WTC11 (cell line): ENCODE data around the gene PHF5A. TPM values are rescaled to one million over a fixed set of nuclear protein-coding genes. Genes with fewer than 3 reads are reported as not detected.

Experiments
- CBFB ChIP-seq: sonication (generic); formaldehyde crosslinking; IDR thresholded peaks from 2 replicates; pipeline ENCODE4 v1.8.1; 2022; ENCODE audit warnings: mild to moderate bottlenecking, low read depth, missing genetic modification reagents
- CREM ChIP-seq: sonication (generic); formaldehyde crosslinking; IDR thresholded peaks from 2 replicates; pipeline ENCODE4 v1.8.1; 2022; ENCODE audit warnings: mild to moderate bottlenecking, missing genetic modification reagents, moderate library complexity
- ERG ChIP-seq: fragments of 250-450 bp; sonication (Bioruptor Pico); IDR thresholded peaks from 2 replicates; pipeline ENCODE4 v1.8.0; 2021; ENCODE audit warnings: mild to moderate bottlenecking
- FOXJ3 ChIP-seq: sonication (generic); formaldehyde crosslinking; IDR thresholded peaks from 2 replicates; pipeline ENCODE4 v1.9.0; 2021; ENCODE audit warnings: missing genetic modification reagents, mild to moderate bottlenecking, borderline replicate concordance
- HMGA2 ChIP-seq: fragments of 250-450 bp; sonication (Bioruptor Pico); IDR thresholded peaks from 2 replicates; pipeline ENCODE4 v1.4.0; 2021; ENCODE audit warnings: mild to moderate bottlenecking, moderate library complexity
- JAZF1 ChIP-seq: fragments of 250-450 bp; sonication (Bioruptor Pico); IDR thresholded peaks from 2 replicates; pipeline ENCODE4 v1.9.0; 2021; ENCODE audit warnings: moderate library complexity, mild to moderate bottlenecking, inconsistent platforms
- MLX ChIP-seq: sonication (generic); formaldehyde crosslinking; IDR thresholded peaks from 2 replicates; pipeline ENCODE4 v1.8.1; 2023; ENCODE audit warnings: mild to moderate bottlenecking, missing genetic modification reagents, moderate library complexity
- MYBL2 ChIP-seq: sonication (generic); formaldehyde crosslinking; IDR thresholded peaks from 2 replicates; pipeline ENCODE4 v1.8.1; 2023; ENCODE audit warnings: mild to moderate bottlenecking, moderate library complexity, missing genetic modification reagents
- NFYB ChIP-seq: sonication (generic); formaldehyde crosslinking; conservative IDR thresholded peaks from 2 replicates; pipeline ENCODE4 v1.8.0; 2022; ENCODE audit warnings: low read depth, missing genetic modification reagents
- PRRX2 ChIP-seq: fragments of 250-450 bp; sonication (Bioruptor Pico); IDR thresholded peaks from 2 replicates; pipeline ENCODE4 v1.8.0; 2021; ENCODE audit warnings: mild to moderate bottlenecking
- RELA ChIP-seq: sonication (generic); formaldehyde crosslinking; IDR thresholded peaks from 2 replicates; pipeline ENCODE4 v1.8.1; 2022; ENCODE audit warnings: missing genetic modification reagents, mild to moderate bottlenecking, borderline replicate concordance
- RORB ChIP-seq: fragments of 250-450 bp; sonication (Bioruptor Pico); IDR thresholded peaks from 2 replicates; pipeline ENCODE4 v1.9.0; 2021; ENCODE audit warnings: mild to moderate bottlenecking
- SMAD3 ChIP-seq: sonication (generic); formaldehyde crosslinking; IDR thresholded peaks from 2 replicates; pipeline ENCODE4 v1.8.0; 2022; ENCODE audit warnings: missing genetic modification reagents, mild to moderate bottlenecking, borderline replicate concordance
- SMAD4 ChIP-seq: sonication (generic); formaldehyde crosslinking; IDR thresholded peaks from 2 replicates; pipeline ENCODE4 v1.8.0; 2022; ENCODE audit warnings: mild to moderate bottlenecking, missing genetic modification reagents
- SOX15 ChIP-seq: fragments of 250-450 bp; sonication (Bioruptor Pico); IDR thresholded peaks from 2 replicates; pipeline ENCODE4 v1.9.0; 2021; ENCODE audit warnings: mild to moderate bottlenecking
- TP53 ChIP-seq: sonication (generic); formaldehyde crosslinking; IDR thresholded peaks from 2 replicates; pipeline ENCODE4 v1.8.1; 2023; ENCODE audit warnings: mild to moderate bottlenecking, missing genetic modification reagents
- ZNF219 ChIP-seq: sonication (generic); formaldehyde crosslinking; IDR thresholded peaks from 2 replicates; pipeline ENCODE4 v1.8.0; 2023; ENCODE audit warnings: missing genetic modification reagents, mild to moderate bottlenecking, borderline replicate concordance
- ZNF416 ChIP-seq: fragments of 250-450 bp; sonication (Bioruptor Pico); IDR thresholded peaks from 2 replicates; pipeline ENCODE4 v1.9.0; 2021; ENCODE audit warnings: mild to moderate bottlenecking, inconsistent platforms
- ZNF423 ChIP-seq: fragments of 250-450 bp; sonication (Bioruptor Pico); IDR thresholded peaks from 2 replicates; pipeline ENCODE4 v2.1.2; 2022; ENCODE audit warnings: mild to moderate bottlenecking, moderate library complexity
- ZNF532 ChIP-seq: fragments of 250-450 bp; sonication (Bioruptor Pico); IDR thresholded peaks from 2 replicates; pipeline ENCODE4 v1.9.0; 2021; ENCODE audit warnings: mild to moderate bottlenecking, borderline replicate concordance
- total RNA-seq: library from RNA; stranded (reverse); gene quantifications from 3 replicates; pipeline ENCODE4 v1.2.3, GENCODE V29; 2021
- TF ChIP-seq, protein P1 (sequence below): sonication (generic); formaldehyde crosslinking; IDR thresholded peaks from 2 replicates; pipeline ENCODE4 v1.8.0; 2023; ENCODE audit warnings: missing genetic modification reagents, mild to moderate bottlenecking, borderline replicate concordance
- TF ChIP-seq, protein P2 (sequence below): sonication (generic); formaldehyde crosslinking; IDR thresholded peaks from 2 replicates; pipeline ENCODE4 v1.8.0; 2023; ENCODE audit warnings: missing genetic modification reagents

Gene PHF5A
- total RNA-seq, 1 experiment from 2014 or later, result 93.1 TPM

DNA sequence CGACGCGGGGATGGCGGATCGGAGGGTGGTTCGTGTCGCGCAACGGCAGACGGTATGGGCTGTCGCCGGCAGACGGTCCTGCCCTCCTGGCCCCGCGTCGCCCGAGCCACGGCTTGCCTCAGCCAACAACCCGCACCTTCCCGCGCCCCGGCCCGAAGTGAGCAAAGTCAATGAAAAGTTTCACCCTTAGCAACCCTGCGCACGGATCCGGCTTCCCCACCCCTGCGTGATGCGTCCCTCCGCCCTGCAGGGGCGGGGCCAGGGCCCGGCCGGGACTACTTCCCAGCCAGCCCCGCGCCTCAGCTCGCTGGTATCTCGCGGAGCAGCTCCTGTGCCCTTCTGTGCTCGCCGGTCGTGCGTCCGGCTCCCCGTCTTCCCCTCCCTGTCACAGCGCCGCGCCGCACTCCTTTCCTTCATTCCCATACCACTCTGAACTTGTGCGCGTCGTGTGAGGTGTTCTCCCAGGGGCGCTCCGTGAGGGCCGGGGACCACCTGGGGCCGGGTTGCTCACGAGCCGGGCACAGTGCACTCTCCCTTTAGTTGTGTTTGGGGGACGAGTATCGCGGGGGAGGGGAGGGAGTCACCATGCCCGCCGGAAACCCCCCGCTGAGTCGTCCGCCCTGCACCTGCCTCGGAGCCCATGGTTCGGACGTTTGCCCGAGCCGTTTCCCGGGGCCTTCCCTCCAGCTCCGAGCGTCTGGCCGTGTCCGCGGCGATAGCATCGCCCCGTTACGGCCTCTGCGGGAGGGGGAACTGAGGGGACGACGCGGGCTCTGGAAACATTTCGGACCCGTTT, 21.7 kb downstream of the PHF5A start, which contains the start of gene TOB2 (continued):
- TF ChIP-seq, protein P1, sequence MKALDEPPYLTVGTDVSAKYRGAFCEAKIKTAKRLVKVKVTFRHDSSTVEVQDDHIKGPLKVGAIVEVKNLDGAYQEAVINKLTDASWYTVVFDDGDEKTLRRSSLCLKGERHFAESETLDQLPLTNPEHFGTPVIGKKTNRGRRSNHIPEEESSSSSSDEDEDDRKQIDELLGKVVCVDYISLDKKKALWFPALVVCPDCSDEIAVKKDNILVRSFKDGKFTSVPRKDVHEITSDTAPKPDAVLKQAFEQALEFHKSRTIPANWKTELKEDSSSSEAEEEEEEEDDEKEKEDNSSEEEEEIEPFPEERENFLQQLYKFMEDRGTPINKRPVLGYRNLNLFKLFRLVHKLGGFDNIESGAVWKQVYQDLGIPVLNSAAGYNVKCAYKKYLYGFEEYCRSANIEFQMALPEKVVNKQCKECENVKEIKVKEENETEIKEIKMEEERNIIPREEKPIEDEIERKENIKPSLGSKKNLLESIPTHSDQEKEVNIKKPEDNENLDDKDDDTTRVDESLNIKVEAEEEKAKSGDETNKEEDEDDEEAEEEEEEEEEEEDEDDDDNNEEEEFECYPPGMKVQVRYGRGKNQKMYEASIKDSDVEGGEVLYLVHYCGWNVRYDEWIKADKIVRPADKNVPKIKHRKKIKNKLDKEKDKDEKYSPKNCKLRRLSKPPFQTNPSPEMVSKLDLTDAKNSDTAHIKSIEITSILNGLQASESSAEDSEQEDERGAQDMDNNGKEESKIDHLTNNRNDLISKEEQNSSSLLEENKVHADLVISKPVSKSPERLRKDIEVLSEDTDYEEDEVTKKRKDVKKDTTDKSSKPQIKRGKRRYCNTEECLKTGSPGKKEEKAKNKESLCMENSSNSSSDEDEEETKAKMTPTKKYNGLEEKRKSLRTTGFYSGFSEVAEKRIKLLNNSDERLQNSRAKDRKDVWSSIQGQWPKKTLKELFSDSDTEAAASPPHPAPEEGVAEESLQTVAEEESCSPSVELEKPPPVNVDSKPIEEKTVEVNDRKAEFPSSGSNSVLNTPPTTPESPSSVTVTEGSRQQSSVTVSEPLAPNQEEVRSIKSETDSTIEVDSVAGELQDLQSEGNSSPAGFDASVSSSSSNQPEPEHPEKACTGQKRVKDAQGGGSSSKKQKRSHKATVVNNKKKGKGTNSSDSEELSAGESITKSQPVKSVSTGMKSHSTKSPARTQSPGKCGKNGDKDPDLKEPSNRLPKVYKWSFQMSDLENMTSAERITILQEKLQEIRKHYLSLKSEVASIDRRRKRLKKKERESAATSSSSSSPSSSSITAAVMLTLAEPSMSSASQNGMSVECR (CRISPR knock-in tag), result peak; percentile 86; the same call in 1 of the 2 replicates
- TF ChIP-seq ERG (CRISPR knock-in tag), result peak; percentile 89
- no peak for TF ChIP-seq RELA (CRISPR knock-in tag)
- TF ChIP-seq MYBL2 (CRISPR knock-in tag), result peak; percentile 84
- no peak for TF ChIP-seq HMGA2
- TF ChIP-seq, protein P2, sequence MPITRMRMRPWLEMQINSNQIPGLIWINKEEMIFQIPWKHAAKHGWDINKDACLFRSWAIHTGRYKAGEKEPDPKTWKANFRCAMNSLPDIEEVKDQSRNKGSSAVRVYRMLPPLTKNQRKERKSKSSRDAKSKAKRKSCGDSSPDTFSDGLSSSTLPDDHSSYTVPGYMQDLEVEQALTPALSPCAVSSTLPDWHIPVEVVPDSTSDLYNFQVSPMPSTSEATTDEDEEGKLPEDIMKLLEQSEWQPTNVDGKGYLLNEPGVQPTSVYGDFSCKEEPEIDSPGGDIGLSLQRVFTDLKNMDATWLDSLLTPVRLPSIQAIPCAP, result 0 out of 2 replicates have a peak, but pooled peaks have one; percentile 40
- peak; percentile 97 for TF ChIP-seq ZNF416 (CRISPR knock-in tag)
- TF ChIP-seq PRRX2 (CRISPR knock-in tag), result peak; percentile 94
- TF ChIP-seq FOXJ3, result peak; percentile 74; the same call in 1 of the 2 replicates
- peak; percentile 45; the same call in 1 of the 2 replicates for TF ChIP-seq SMAD4
- no peak for TF ChIP-seq NFYB (CRISPR knock-in tag)
- TF ChIP-seq RORB (CRISPR knock-in tag), result peak; percentile 93
- TF ChIP-seq MLX (CRISPR knock-in tag), result peak; percentile 23; the same call in 1 of the 2 replicates
- peak; percentile 86 for TF ChIP-seq CREM (CRISPR knock-in tag)
- no peak for TF ChIP-seq SOX15 (CRISPR knock-in tag)
- 0 out of 2 replicates have a peak, but pooled peaks have one; percentile 46 for TF ChIP-seq ZNF219 (CRISPR knock-in tag)
- peak; percentile 80 for TF ChIP-seq ZNF423 (CRISPR knock-in tag)
- peak; percentile 23; the same call in 1 of the 2 replicates for TF ChIP-seq SMAD3 (CRISPR knock-in tag)
- peak; percentile 99 for TF ChIP-seq CBFB (CRISPR knock-in tag)
- no peak for TF ChIP-seq JAZF1 (CRISPR knock-in tag)
- no peak for TF ChIP-seq ZNF532 (CRISPR knock-in tag)
- TF ChIP-seq TP53 (CRISPR knock-in tag), result peak; percentile 69
